OCI-M2 (cell line): ENCODE data around the gene ZNF385C.

Experiments
- DNase-seq: peaks from one replicate; lab custom pipeline; 2025; ENCODE audit not compliant: unreplicated experiment; lab: John Stamatoyannopoulos, UW

Gene ZNF385C

GRCh38 chr17:42051645-42052044 is 46.6 kb downstream of the ZNF385C start:
- DNase-seq: no peak

GRCh38 chr17:42051013-42051400 is 47.3 kb downstream of the ZNF385C start:
- no peak for DNase-seq

DNA sequence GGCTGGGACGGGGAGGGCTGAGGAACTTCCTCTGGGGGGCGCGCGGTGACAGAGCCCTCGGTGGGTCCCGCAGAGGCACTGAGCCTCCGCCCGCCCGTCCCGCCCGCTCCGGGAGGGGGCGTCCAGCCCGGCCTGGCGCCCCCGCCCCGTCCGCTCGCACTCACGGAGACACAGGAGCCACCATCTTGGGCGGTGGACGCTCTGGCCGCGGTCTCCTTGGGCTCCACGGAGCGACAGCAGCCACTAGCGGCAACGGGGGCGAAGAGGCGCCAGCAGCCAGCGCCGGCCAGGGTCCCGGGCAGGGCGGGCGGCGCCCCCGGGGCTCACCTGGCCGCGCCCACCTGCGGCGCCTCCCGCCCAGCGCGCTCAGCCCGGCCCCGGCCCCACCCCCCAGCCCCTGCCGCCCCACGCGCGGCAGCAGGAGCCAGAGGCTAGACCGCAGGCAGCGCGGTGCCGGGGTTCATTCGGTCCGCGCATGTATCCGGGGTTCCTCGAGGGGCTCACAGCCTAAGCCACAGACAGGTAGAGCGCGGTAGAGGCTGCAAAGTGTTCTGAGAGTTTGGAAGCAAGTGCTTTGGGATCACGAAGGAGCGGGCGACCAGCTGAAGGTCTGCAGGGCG is 47.8 kb downstream of the ZNF385C start, which contains the start of gene C17orf113:
TSS of gene C17orf113 (minus strand) at position 209 of the 620 bp plus-strand sequence. CDS start 7,225 bp downstream, outside the sequence.
- DNase-seq: no peak

GRCh38 chr17:42049834-42050392 is 48.4 kb downstream of the ZNF385C start:
- no peak for DNase-seq

- DNase-seq: no peak
Observed at GRCh38 chr17:42047343-42047742, 50.9 kb downstream of the ZNF385C start.

- no peak for DNase-seq
Observed at GRCh38 chr17:42045719-42046118, 52.6 kb downstream of the ZNF385C start.

DNA sequence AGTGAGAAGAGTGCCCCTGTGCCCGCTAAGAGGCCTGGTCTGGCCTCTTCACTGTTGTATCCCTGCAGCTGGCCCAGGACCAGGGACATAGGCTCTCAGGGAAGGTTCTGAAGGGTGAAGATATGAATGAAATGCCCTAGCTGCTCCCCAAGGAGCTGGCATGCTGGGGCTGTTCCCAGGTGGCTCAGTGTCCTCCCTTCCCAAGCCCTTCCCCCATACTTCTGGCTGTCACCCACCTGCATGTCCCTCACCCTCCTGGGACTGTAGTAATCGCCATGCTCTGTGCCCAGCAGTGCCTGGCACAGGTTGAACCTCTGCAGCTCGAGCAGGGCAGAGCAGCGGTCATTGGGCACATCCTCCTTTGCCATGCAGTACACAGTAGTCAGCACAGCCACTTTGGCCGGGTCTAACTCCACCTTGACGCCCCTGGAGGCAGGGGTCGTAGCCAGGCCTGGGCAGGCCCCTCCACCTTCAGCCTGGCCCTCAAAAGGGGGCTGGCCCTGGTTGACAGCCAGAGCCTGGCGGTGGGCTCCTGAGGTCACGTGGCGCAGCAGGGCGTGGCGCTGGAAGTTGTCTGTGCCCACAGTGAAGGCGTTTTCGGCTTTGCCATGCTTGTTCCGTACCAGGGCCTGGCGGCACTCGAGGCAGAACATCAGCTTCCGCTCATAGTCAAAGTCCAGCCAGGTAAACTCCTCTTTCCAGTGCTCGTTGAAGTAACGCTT is 55.5 kb downstream of the ZNF385C start:
- no peak for DNase-seq

DNA sequence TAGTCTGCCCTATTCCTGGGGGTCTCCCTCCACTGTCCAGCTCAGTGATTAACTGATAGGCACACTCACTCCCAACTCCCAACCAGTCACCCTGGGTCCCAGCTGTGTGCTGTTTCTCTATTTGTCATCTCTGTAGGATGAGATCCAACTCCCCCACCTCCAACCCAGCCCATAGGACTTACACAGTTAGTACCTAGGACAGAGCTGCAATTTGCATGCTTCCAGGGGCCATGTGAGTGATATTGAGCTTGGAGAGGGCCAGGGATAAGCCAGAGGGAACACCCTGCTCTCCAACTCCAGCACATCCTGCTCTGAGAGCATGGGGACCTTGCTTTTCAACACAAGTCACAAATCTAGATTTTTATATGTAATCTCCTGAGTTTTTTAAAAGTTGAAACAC is 56.7 kb downstream of the ZNF385C start:
- DNase-seq: no peak

- no peak for DNase-seq
Observed at GRCh38 chr17:42040818-42041217, 57.5 kb downstream of the ZNF385C start.

DNA sequence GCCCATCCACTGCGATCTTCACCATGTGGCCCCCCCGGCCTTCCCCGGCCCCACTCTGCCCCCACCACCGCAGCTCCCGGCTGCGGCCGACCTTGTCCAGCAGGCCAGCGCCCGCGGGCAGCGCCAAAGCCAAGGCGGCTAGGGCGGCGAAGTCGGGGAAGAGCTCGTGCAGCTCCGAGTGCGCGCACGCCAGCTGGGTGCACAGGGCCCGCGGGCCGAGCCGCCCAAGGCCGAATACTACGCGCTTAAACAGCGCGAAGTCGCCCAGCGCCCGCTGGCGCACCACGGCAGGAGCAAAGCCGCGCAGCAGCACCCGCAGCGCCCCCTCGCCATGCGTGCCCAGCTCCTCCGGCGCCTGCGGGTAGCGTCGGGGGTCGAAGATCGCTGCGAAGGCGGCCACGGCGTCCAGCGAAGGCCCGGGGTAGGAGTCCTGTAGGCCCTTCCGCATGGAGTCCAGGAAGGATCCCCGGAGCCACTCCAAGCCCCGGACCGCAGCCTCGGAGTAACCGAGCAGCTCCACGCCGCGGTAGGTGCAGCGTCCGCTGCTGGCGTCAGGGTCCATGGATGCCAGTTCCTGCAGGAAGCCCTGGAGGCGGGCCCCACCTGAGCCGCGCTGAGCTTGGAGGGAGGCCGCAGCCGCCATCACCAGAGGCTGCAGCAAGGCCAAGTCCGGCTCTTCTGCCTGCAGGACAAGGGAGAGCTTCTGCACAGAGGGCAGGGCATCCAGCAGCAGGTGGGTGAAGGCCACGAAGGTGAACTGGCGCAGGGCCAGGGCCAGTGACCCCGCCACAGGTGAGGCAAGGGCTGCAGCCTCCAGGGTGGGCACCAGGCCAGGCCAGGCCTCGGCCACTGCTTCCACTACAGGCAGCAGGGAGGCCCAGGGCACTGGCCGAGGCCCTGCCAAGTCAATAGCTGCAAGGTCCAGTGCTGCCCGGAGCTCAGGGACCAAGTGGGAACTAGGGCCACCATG is 58.2 kb downstream of the ZNF385C start:
- no peak for DNase-seq

DNA sequence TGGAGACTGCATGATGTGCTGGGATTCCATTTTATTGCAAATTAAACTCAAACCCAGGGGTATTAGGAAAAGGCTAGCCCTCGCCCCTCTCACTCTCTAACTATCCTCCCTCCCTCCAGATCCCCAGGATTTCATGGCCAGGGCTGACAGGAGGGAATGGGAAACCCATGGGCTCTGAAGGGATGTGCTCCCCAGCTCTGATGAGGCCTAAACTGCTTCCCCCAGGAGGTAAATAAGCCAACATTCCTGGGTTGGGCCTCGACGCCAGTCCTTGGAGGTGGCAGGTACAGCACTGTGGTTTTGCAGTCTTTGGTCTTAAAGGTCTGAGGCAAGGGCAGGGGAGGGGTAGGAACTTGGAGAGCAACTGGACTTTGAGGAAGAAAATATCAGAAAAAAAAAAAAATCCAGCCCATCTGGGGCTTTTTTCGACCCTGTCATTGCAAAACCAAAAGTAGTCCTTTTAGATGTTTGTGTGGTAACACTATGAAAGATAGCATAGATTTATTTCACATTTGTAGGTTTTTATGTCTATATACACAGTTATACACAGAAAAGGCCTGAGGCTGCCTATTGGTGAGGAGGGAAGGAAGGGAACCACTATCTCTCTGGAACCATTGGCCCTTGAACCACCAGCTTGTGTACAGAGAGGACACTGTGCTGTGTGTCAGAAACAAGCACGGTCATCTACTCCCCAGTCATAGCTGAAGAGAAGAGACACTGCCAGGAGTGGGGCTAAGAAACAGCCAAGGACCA is 59.9 kb downstream of the ZNF385C start:
- DNase-seq: no peak

GRCh38 chr17:42034059-42034458 is 64.2 kb downstream of the ZNF385C start:
- DNase-seq: no peak

DNA sequence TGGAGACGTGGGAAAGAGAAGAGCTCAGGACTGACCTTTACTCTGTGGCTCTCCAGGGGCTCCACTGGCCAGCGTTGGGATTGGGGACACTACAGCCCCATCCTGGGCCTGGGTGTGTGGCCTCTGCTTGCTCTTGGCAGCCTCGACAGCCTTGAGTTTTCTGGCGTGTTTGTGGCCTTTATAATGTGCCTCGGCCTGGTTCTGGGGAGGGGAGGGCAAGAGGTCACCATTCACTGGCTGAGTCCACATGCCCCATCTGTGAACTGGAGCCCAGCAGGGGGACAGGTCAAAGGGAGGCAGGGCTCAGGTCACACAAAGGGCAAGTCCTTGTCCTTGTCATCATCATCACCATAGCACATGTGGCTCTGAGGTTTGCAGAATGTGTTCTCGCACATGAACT is 66.7 kb downstream of the ZNF385C start:
- no peak for DNase-seq

- DNase-seq: no peak
Observed at GRCh38 chr17:42028791-42029127, 69.5 kb downstream of the ZNF385C start.

DNA sequence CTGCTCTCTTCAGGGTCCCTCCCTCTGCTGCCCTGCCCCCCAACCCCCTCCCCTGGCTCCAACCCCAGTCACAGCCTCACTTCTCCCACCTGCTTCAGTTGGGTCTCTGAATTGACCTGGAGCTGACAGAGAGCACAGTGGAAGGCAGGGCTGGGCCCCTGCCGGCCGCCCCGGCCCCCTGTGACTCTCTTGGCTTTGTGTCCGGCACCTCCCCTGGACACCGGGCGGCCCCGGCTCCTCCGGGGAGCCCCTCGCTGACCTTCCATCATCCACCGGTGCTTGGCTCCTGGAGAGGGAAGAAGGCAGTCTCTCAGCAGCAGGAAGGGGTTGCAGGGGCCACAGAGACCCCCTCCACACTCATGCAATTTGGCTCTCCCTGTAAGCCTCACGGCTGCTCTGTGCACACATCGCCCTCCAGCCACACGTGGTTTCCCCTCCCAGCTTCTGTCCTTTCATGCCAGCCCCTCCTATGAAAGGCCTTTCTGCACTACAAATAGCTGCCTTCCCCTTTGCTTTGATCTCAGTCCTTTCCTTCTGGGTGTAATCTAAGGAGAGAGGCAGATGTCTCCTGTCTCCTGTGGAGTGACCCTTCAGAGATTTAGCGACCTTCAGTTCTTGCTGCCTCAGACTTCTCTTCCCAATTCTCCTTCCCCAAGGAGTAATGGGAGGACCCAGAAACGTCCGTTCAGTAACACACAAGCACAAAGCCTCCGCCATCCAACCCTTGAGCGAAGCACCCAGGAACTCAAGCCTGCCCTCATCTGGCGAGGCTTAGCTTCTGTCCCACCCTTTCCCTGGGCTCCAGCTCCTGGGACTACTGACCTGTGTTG is 70.1 kb downstream of the ZNF385C start:
- DNase-seq: no peak

DNA sequence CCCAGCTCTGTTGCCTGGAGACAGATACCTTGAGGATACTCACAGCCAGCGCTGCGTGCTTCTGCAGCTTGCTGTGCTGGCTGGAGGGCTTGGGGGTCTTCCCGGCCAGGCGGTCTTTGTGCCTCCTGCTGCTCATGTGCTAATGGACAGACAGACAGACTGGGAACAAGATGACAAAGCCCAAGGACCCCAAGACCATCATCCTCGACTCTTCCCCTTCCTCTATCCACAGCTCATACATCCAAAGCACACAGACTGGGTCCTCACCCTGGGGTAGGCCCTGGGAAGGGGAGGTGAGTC is 70.7 kb downstream of the ZNF385C start:
- DNase-seq: no peak

GRCh38 chr17:42026857-42027589 is 71.2 kb downstream of the ZNF385C start:
- no peak for DNase-seq

DNA sequence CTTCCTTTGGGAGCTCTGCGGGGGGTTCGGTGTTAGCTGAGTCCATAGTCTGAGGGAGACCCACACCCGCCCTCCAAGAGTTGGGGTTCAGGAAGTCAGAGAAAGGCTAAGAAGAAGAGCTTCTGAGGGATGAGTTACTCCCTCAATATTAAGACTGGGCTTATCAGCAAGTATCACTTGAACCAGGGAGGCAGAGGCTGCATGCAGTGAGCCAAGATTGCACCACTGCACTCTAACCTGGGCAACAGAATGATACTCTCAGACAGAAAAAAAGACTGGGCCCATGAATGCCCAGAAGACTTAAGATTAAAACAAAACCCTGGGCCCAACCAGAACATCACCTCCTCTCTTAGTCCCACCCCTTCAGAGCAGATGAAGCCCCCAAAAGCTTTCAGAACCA is 72.3 kb downstream of the ZNF385C start:
- no peak for DNase-seq

GRCh38 chr17:42025191-42025579 is 73.1 kb downstream of the ZNF385C start:
- DNase-seq: no peak
